SK-N-MC (cell line): ENCODE data around the gene KRT16.
"Not testable (repeated sequence)": the region's sequence is repeated elsewhere in the genome, so short reads cannot be mapped to it uniquely, and the experiment has no call there.

ENCODE experiments used
- EZH2 ChIP-seq: fragments of 200-600 bp; sonication (generic); IDR thresholded peaks from one replicate; pipeline ENCODE4 v1.6.1; 2017; ENCODE audit warnings: antibody characterized with exemption
- FOXP2 ChIP-seq: optimal IDR thresholded peaks from 2 replicates; pipeline ENCODE3; 2011; ENCODE audit warnings: mild to moderate bottlenecking, moderate library complexity; ENCODE audit not compliant: insufficient read depth; ENCODE audit errors: extremely low read length, control extremely low read depth
- POLR2AphosphoS5 ChIP-seq: IDR thresholded peaks from 2 replicates; pipeline ENCODE4 v1.6.1; 2012; ENCODE audit warnings: mild to moderate bottlenecking, low read depth, low read length, borderline replicate concordance

DNA sequence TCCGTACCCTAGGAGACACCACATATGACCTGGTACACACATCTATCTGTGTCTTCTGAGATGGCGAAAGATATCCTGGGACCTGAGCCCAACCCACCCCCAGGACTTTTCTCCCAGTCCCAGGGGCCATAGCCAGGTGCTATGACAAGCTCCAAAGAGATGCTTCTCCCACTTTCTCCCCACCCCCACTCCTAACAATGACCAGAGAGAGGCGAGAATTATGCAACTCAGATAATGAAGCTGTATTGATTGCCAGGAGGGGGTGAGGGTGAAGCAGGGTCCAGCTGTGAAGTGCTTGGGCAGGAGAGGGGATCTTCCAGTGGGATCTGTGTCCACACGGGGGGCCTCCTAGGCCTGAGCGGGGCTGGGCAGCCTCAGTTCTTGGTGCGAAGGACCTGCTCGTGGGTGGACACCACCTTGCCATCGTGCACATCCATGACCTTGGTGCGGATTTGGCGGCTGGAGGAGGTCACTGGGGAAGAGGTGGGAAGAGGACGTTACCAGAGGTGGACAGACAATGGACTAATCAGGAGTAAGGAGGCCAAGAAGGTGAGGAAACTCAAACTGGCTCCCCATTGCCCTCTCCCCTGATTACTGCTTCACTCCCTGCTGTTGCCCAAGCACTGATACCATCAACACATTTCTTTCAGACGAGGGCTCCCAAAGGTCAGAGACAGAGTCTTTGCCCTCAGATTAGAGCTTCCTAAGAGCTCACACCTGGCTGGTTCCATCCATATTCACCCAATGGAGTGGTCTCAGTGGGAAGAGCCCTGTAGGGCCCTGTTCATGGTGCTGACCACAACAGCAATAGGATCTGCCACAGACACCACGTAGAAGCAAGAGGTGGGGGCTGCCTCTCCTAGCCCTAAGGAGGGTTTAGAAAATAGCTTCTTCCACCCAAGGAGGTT is 30.3 kb downstream of the KRT16 start:
- not testable (repeated sequence) for TF ChIP-seq EZH2, POLR2AphosphoS5, FOXP2
